ENCODE results near the gene C10orf105.

Gene C10orf105

DNA sequence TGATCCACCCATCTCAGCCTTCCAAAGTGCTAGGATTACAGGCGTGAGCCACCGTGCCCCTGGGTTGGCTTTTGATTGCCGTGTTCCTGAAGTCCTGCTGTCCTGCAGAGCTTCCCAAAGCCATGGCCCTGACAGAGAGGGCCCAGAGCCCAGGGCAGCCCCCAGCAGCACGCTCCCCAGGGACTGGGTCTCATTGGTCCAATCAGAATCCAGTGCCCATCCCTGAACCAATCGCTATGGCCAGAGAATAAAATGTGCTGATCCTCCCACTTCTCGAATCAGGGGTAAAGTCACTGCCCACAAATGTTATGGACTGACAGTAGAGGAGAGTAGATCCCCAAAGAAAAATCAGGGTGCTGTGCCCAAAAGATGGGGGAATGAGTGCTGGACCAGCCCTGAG is 5.0 kb upstream of the C10orf105 start:
- no peak overlapping the region for H3K27ac ChIP-seq (ENCODE audit: low read length)
- H3K4me3 ChIP-seq (ENCODE audit: low read length) = no peak overlapping the region
- H3K27me3 ChIP-seq (ENCODE audit: control insufficient read depth, insufficient read depth, low read length) = no peaks in the 10 kb centered on the region
- no peak for DNase-seq (ENCODE audit: low read depth, low spot score)
- H3K36me3 ChIP-seq (ENCODE audit: control insufficient read depth, insufficient read depth, low read length) = no peaks in the 10 kb centered on the region
- H3K9me3 ChIP-seq (ENCODE audit: control insufficient read depth, insufficient read depth, low read length) = no peaks in the 10 kb centered on the region
- WGBS (ENCODE audit: insufficient coverage, insufficient read length) = no CpG with 5 or more reads among the region's 6 CpGs
- 0 out of 2 replicates have a peak, but pooled peaks cover 2% of the 10 kb centered on the region for H3K4me1 ChIP-seq (ENCODE audit: control insufficient read depth, insufficient read depth, low read length)

DNA sequence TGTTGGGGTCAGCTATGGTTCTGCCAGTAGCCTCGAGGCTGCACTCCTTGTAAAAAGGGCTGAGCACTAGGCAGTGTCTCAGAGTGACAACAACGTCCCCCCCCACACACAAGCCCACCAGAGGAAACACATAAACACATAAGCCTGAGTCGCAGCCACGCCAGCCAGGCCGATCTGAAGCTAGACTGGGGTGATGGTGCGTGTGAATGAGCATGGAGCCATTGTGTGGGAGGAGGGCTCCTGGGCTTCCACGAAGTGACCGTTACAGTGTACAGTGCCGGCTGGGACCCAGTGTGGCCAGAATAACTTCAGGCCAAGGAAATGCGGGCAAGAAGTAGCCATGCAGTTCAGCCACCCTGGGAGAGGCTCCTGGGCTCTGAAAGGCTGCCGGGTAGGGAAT is 3.7 kb upstream of the C10orf105 start:
- Histone ChIP-seq H3K4me3 (ENCODE audit: low read length) (no peak overlapping the region), H3K9me3 (ENCODE audit: control insufficient read depth, insufficient read depth, low read length) (no peaks in the 10 kb centered on the region), H3K4me1 (ENCODE audit: control insufficient read depth, insufficient read depth, low read length) (peaks cover 6% of the 10 kb centered on the region), H3K36me3 (ENCODE audit: control insufficient read depth, insufficient read depth, low read length) (no peaks in the 10 kb centered on the region), H3K27ac (ENCODE audit: low read length) (no peak overlapping the region), H3K27me3 (ENCODE audit: control insufficient read depth, insufficient read depth, low read length) (no peaks in the 10 kb centered on the region)
- DNase-seq (ENCODE audit: low read depth, low spot score) = no peak
- no CpG with 5 or more reads among the region's 11 CpGs for WGBS (ENCODE audit: insufficient coverage, insufficient read length)

GRCh38 chr10:71722849-71723248 is 3.3 kb upstream of the C10orf105 start:
- no CpG with 5 or more reads among the region's 1 CpG for WGBS (ENCODE audit: insufficient coverage, insufficient read length)
- Histone ChIP-seq H3K36me3 (ENCODE audit: control insufficient read depth, insufficient read depth, low read length) (no peaks in the 10 kb centered on the region), H3K27ac (ENCODE audit: low read length) (no peak overlapping the region), H3K27me3 (ENCODE audit: control insufficient read depth, insufficient read depth, low read length) (no peaks in the 10 kb centered on the region), H3K4me1 (ENCODE audit: control insufficient read depth, insufficient read depth, low read length) (peaks cover 6% of the 10 kb centered on the region), H3K4me3 (ENCODE audit: low read length) (no peak overlapping the region), H3K9me3 (ENCODE audit: control insufficient read depth, insufficient read depth, low read length) (no peaks in the 10 kb centered on the region)
- DNase-seq (ENCODE audit: low read depth, low spot score) = no peak

- no peak overlapping the region for H3K4me3 ChIP-seq (ENCODE audit: low read length)
- no peak for DNase-seq (ENCODE audit: low read depth, low spot score)
- no peaks in the 10 kb centered on the region for H3K36me3 ChIP-seq (ENCODE audit: control insufficient read depth, insufficient read depth, low read length)
- WGBS (ENCODE audit: insufficient coverage, insufficient read length) = no CpG with 5 or more reads among the region's 6 CpGs
- H3K27ac ChIP-seq (ENCODE audit: low read length) = no peak overlapping the region
- H3K9me3 ChIP-seq (ENCODE audit: control insufficient read depth, insufficient read depth, low read length) = no peaks in the 10 kb centered on the region
- H3K27me3 ChIP-seq (ENCODE audit: control insufficient read depth, insufficient read depth, low read length) = no peaks in the 10 kb centered on the region
- peaks cover 6% of the 10 kb centered on the region for H3K4me1 ChIP-seq (ENCODE audit: control insufficient read depth, insufficient read depth, low read length)
These were observed 1.7 kb upstream of the C10orf105 start for GRCh38 chr10:71721313-71721712.

GRCh38 chr10:71720288-71720687 is 710 bp upstream of the C10orf105 start:
- Histone ChIP-seq H3K36me3 (ENCODE audit: control insufficient read depth, insufficient read depth, low read length) (no peaks in the 10 kb centered on the region), H3K4me3 (ENCODE audit: low read length) (no peak overlapping the region), H3K9me3 (ENCODE audit: control insufficient read depth, insufficient read depth, low read length) (no peaks in the 10 kb centered on the region), H3K4me1 (ENCODE audit: control insufficient read depth, insufficient read depth, low read length) (peaks cover 6% of the 10 kb centered on the region), H3K27ac (ENCODE audit: low read length) (no peak overlapping the region), H3K27me3 (ENCODE audit: control insufficient read depth, insufficient read depth, low read length) (no peaks in the 10 kb centered on the region)
- no peak for DNase-seq (ENCODE audit: low read depth, low spot score)
- no CpG with 5 or more reads among the region's 4 CpGs for WGBS (ENCODE audit: insufficient coverage, insufficient read length)

DNA sequence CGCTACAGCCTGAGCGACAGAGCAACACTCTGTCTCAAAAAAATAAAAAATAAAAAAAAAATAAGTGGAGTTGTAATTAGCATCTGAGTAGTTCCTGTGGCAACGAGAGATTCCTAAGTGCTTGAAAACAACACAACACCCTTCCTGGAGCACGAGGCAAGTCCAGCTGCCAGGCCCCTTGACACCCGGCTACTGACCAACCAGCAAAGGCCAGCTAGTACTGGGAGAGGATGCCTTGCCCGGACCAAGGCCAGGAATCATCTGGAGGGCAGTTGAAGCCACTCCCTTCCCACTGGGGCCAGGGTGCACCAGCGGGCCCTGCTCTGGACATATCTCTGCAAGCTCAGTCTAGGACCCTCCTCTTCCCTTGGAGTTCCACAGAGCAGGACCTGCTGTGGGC is 536 bp downstream of the C10orf105 start:
- peaks cover 6% of the 10 kb centered on the region for H3K4me1 ChIP-seq (ENCODE audit: control insufficient read depth, insufficient read depth, low read length)
- H3K4me3 ChIP-seq (ENCODE audit: low read length) = no peak overlapping the region
- DNase-seq (ENCODE audit: low read depth, low spot score) = no peak
- H3K27me3 ChIP-seq (ENCODE audit: control insufficient read depth, insufficient read depth, low read length) = no peaks in the 10 kb centered on the region
- no peaks in the 10 kb centered on the region for H3K36me3 ChIP-seq (ENCODE audit: control insufficient read depth, insufficient read depth, low read length)
- no peak overlapping the region for H3K27ac ChIP-seq (ENCODE audit: low read length)
- no CpG with 5 or more reads among the region's 7 CpGs for WGBS (ENCODE audit: insufficient coverage, insufficient read length)
- H3K9me3 ChIP-seq (ENCODE audit: control insufficient read depth, insufficient read depth, low read length) = no peaks in the 10 kb centered on the region

- no CpG with 5 or more reads among the region's 10 CpGs for WGBS (ENCODE audit: insufficient coverage, insufficient read length)
- Histone ChIP-seq H3K27ac (ENCODE audit: low read length) (no peak overlapping the region), H3K36me3 (ENCODE audit: control insufficient read depth, insufficient read depth, low read length) (no peaks in the 10 kb centered on the region), H3K4me3 (ENCODE audit: low read length) (no peak overlapping the region), H3K4me1 (ENCODE audit: control insufficient read depth, insufficient read depth, low read length) (peaks cover 8% of the 10 kb centered on the region), H3K9me3 (ENCODE audit: control insufficient read depth, insufficient read depth, low read length) (no peaks in the 10 kb centered on the region), H3K27me3 (ENCODE audit: control insufficient read depth, insufficient read depth, low read length) (no peaks in the 10 kb centered on the region)
- no peak for DNase-seq (ENCODE audit: low read depth, low spot score)
These were observed 1.3 kb downstream of the C10orf105 start for GRCh38 chr10:71718165-71718698.

GRCh38 chr10:71717551-71717951 is 2.0 kb downstream of the C10orf105 start:
- WGBS (ENCODE audit: insufficient coverage, insufficient read length) = no CpG with 5 or more reads among the region's 2 CpGs

DNA sequence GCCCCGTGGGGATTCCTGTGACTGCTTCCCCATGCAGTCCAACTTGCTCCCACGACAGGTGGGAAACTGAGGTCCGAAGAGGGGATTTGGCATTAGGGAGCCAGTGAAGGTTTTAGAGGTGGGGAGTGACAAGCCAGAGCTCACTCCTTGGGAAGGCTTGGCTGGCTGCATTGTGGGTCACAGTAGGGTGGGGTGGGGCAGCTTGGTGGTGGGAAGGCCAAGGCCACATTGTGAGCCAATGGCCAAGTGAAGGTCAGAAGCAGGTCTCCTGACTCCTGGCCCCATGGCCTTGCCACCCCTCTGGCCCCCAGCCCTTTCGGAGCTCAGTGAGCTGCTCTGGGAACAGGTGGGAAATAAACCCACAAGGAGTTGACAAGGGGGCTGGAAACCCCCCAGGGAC is 2.5 kb downstream of the C10orf105 start:
- no peak overlapping the region for H3K27ac ChIP-seq (ENCODE audit: low read length)
- no peak for DNase-seq (ENCODE audit: low read depth, low spot score)
- no CpG with 5 or more reads among the region's 4 CpGs for WGBS (ENCODE audit: insufficient coverage, insufficient read length)

More at GRCh38 chr10:71717551-71717951, 2.0 kb downstream of the C10orf105 start:
- DNase-seq (ENCODE audit: low read depth, low spot score) = no peak
- H3K36me3 ChIP-seq (ENCODE audit: control insufficient read depth, insufficient read depth, low read length) = no peaks in the 10 kb centered on the region
- H3K4me1 ChIP-seq (ENCODE audit: control insufficient read depth, insufficient read depth, low read length) = peaks cover 8% of the 10 kb centered on the region
- no peak overlapping the region for H3K4me3 ChIP-seq (ENCODE audit: low read length)
- H3K27me3 ChIP-seq (ENCODE audit: control insufficient read depth, insufficient read depth, low read length) = no peaks in the 10 kb centered on the region
- no peaks in the 10 kb centered on the region for H3K9me3 ChIP-seq (ENCODE audit: control insufficient read depth, insufficient read depth, low read length)
- H3K27ac ChIP-seq (ENCODE audit: low read length) = no peak overlapping the region

DNA sequence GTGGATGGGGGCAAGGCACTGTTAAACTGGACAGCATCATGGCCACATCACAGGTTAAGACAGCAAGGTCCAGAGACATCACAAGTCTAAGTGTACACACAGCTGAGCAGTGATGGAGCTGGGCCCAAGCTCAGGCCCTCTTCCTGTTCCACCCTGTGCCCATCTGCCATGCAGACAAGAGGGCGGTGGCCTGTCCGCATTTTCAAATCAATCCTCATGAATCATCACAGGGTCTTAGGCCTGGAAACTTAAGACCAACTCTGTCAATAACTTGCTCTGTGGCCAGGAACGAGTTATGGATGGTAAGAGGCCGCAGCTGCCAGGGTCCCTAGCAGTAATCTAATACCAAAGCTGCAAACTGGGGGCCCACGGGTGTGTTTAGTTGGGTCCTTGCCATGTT is 3.2 kb downstream of the C10orf105 start:
- no peak for DNase-seq (ENCODE audit: low read depth, low spot score)
- peaks cover 8% of the 10 kb centered on the region for H3K4me1 ChIP-seq (ENCODE audit: control insufficient read depth, insufficient read depth, low read length)
- WGBS (ENCODE audit: insufficient coverage, insufficient read length) = no CpG with 5 or more reads among the region's 5 CpGs
- no peaks in the 10 kb centered on the region for H3K9me3 ChIP-seq (ENCODE audit: control insufficient read depth, insufficient read depth, low read length)
- H3K27me3 ChIP-seq (ENCODE audit: control insufficient read depth, insufficient read depth, low read length) = no peaks in the 10 kb centered on the region
- no peak overlapping the region for H3K27ac ChIP-seq (ENCODE audit: low read length)
- no peak overlapping the region for H3K4me3 ChIP-seq (ENCODE audit: low read length)
- H3K36me3 ChIP-seq (ENCODE audit: control insufficient read depth, insufficient read depth, low read length) = no peaks in the 10 kb centered on the region

More for the DNA sequence above, 2.5 kb downstream of the C10orf105 start:
- Histone ChIP-seq H3K36me3 (ENCODE audit: control insufficient read depth, insufficient read depth, low read length) (no peaks in the 10 kb centered on the region), H3K4me3 (ENCODE audit: low read length) (no peak overlapping the region), H3K27me3 (ENCODE audit: control insufficient read depth, insufficient read depth, low read length) (no peaks in the 10 kb centered on the region), H3K9me3 (ENCODE audit: control insufficient read depth, insufficient read depth, low read length) (no peaks in the 10 kb centered on the region), H3K4me1 (ENCODE audit: control insufficient read depth, insufficient read depth, low read length) (peaks cover 8% of the 10 kb centered on the region)

GRCh38 chr10:71715860-71716259 is 3.7 kb downstream of the C10orf105 start:
- Histone ChIP-seq H3K27me3 (ENCODE audit: control insufficient read depth, insufficient read depth, low read length) (no peaks in the 10 kb centered on the region), H3K9me3 (ENCODE audit: control insufficient read depth, insufficient read depth, low read length) (no peaks in the 10 kb centered on the region), H3K4me3 (ENCODE audit: low read length) (no peak overlapping the region), H3K27ac (ENCODE audit: low read length) (no peak overlapping the region), H3K36me3 (ENCODE audit: control insufficient read depth, insufficient read depth, low read length) (no peaks in the 10 kb centered on the region), H3K4me1 (ENCODE audit: control insufficient read depth, insufficient read depth, low read length) (peaks cover 8% of the 10 kb centered on the region)
- no CpG with 5 or more reads among the region's 20 CpGs for WGBS (ENCODE audit: insufficient coverage, insufficient read length)
- no peak for DNase-seq (ENCODE audit: low read depth, low spot score)
